Aorta (tissue), 5 donors: ENCODE measurements around the gene PIK3R1. TPM values are rescaled to one million over a fixed set of nuclear protein-coding genes. Genes with fewer than 3 reads are reported as not detected.

Source experiments
- ATAC-seq: fragments of 200-7000 bp; cut with Tn5 transposase; one replicate; pipeline ENCODE4 v1.9.1; 2022; ENCODE audit warnings: moderate library complexity; ENCODE audit not compliant: low FRiP score
- DNase-seq, 2 donors: peaks; one replicate each; pipeline ENCODE4 v3.0.0-alpha.2; 2020
- H3K27ac ChIP-seq, 2 donors: one replicate each; pipeline ENCODE4 v1.5.1; 2013; ENCODE audit warnings: low read length in 2 of 2, mild to moderate bottlenecking in 2 of 2, moderate library complexity in 2 of 2, control low read depth in 1 of 2, inconsistent platforms in 1 of 2, low read depth in 1 of 2
- H3K27me3 ChIP-seq, 2 donors: one replicate each; pipeline ENCODE4 v1.6.1; 2013; ENCODE audit warnings: control low read depth in 1 of 2, low read length in 1 of 2, mild to moderate bottlenecking in 1 of 2, moderate library complexity in 1 of 2; ENCODE audit not compliant: insufficient read depth in 2 of 2, control insufficient read depth in 1 of 2
- H3K36me3 ChIP-seq, 2 donors: one replicate each; pipeline ENCODE4 v1.6.1; 2013; ENCODE audit warnings: control low read depth in 1 of 2, low read length in 1 of 2, mild to moderate bottlenecking in 1 of 2; ENCODE audit not compliant: insufficient read depth in 2 of 2, control insufficient read depth in 1 of 2
- H3K4me1 ChIP-seq, 2 donors: one replicate each; pipeline ENCODE4 v1.6.1; 2013; ENCODE audit warnings: low read length in 2 of 2, control low read depth in 1 of 2, mild to moderate bottlenecking in 1 of 2, moderate library complexity in 1 of 2; ENCODE audit not compliant: insufficient read depth in 2 of 2, control insufficient read depth in 1 of 2
- H3K4me3 ChIP-seq, 2 donors: one replicate each; pipeline ENCODE4 v1.5.1; 2013; ENCODE audit warnings: low read length in 2 of 2, control low read depth in 1 of 2, mild to moderate bottlenecking in 1 of 2
- H3K9me3 ChIP-seq: one replicate; pipeline ENCODE4 v1.6.1; 2013; ENCODE audit warnings: mild to moderate bottlenecking, low read length; ENCODE audit not compliant: control insufficient read depth
- WGBS, 2 donors: extraction: QIAGEN DNeasy Blood & Tissue Kit; methylation state at CpG; one replicate each; pipeline ENCODE4 v1.1.7; 2013; 5-methylcytosine and 5-hydroxymethylcytosine counted together
- intact Hi-C, 2 donors: fragments of 100-400 bp; cut with DNase I; formaldehyde crosslinking; loops; one replicate each; pipeline versions ENCODE4 v1.14.2 to v1.15.0; 2022
- polyA plus RNA-seq, 2 donors: library from polyadenylated mRNA; stranded (reverse); fragments of 200-250 nt; gene quantifications; one replicate each; pipeline ENCODE4 v1.2.3, GENCODE V29; 2013
- total RNA-seq, 2 donors: library from RNA; stranded (reverse); fragmentation: NEBNext Ultra II Directional; extraction: Animal tissue kit (Norgen Biotek cat#: 25700); gene quantifications; one replicate each; pipeline ENCODE4 v1.2.1, GENCODE V29; 2021
- donor health status: healthy with polysubstance abuse.
- donor health status: Bipolar disorder and iron deficiency.
- donor health status: DM: no; HTN: no; CAD: no.
- donor health status: DM: no; HTN: no; CAD: no.
- donor health status: DM: yes; HTN: yes; CAD: no.

PIK3R1 gene
- total and polyA plus RNA-seq, 4 donors = 12.3 to 132 (median 43.3) TPM

- WGBS, 2 donors = 89 to 95% methylated on average over 2 of the region's 2 CpGs
- Histone ChIP-seq H3K9me3 (no peaks in the 10 kb centered on the region), H3K4me1 (peaks cover 2 to 8% of the 10 kb centered on the region in 2 donors), H3K27ac (no peak overlapping the region), H3K27me3 (no peaks in the 10 kb centered on the region), H3K36me3 (no peaks in the 10 kb centered on the region), H3K4me3 (no peak overlapping the region)
- intact Hi-C loops = loop anchor here in 1 of 2 donors (10.0 kb wide), 1 partner anchor 87 kb away; no protein-coding TSS in a partner anchor
- ATAC-seq (no peak), DNase-seq (no peak)
These were observed 132.0 kb downstream of the PIK3R1 start for GRCh38 chr5:68347536-68347935.

- no peak for ATAC-seq
- 71 to 74% methylated on average over 2 of the region's 2 CpGs for WGBS, 2 donors
- peaks cover 0 to 8% of the 10 kb centered on the region in 2 donors for H3K4me1 ChIP-seq
- no peaks in the 10 kb centered on the region for H3K36me3 ChIP-seq
- H3K27ac ChIP-seq = no peak overlapping the region
- no peak overlapping the region for H3K4me3 ChIP-seq
- H3K9me3 ChIP-seq = no peaks in the 10 kb centered on the region
- no peaks in the 10 kb centered on the region for H3K27me3 ChIP-seq
- intact Hi-C loops = loop anchor here in 1 of 2 donors (10.0 kb wide), 1 partner anchor 86 kb away; no protein-coding TSS in a partner anchor
- no peak for DNase-seq
These were observed 133.1 kb downstream of the PIK3R1 start for GRCh38 chr5:68348447-68349222.

GRCh38 chr5:68350176-68350575, 134.6 kb downstream of the PIK3R1 start:
- Histone ChIP-seq H3K27ac (no peak overlapping the region), H3K9me3 (no peaks in the 10 kb centered on the region), H3K4me1 (no peaks in the 10 kb centered on the region), H3K4me3 (no peak overlapping the region), H3K27me3 (no peaks in the 10 kb centered on the region), H3K36me3 (no peaks in the 10 kb centered on the region)
- DNase-seq (no peak), ATAC-seq (no peak)
- intact Hi-C loops = no loop called here
- 87 to 90% methylated on average over 4 of the region's 4 CpGs for WGBS, 2 donors
